Measurements from ENCODE around the gene MYPOP. TPM values are rescaled to one million over a fixed set of nuclear protein-coding genes. Genes with fewer than 3 reads are reported as not detected.
A peak's percentile ranks its signal among the peaks of the same experiment; 100 is the strongest.

The MYPOP gene
- total and polyA plus RNA-seq, 9 of the 15 experiments (the other 6 are each of a cell fraction or from before 2014, with no cell fraction given): 0.32 to 7.6 (median 1.6) TPM

DNA sequence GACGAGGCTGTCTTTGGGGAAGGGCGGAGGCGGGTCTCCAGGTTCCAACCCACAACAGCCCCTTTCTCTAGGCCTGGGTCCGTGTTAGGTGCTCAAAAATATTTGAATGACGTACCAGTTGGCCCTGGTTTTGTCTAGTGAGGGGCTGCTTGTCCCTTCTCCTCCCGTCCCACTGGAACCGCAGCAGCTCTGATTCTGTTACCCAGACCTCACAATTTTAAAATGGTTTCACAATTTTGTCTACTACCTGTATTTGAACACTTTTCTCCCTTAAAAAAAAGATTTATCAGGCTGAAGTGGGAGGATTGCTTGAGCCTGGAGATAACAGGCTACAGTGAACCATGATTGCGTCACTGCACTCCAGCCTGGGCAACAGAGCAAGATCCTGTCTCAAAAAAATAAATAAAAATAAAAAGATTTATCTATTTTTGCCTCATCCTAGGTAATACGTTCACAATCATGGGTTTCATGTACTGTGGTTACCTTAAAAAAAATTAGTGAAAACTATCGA, 15.2 kb downstream of the MYPOP start (continued):
- TF ChIP-seq TSC22D4 (tag; IDR thresholded peaks at IDR 0.05) (no peak), KLF13 (tag; IDR thresholded peaks at IDR 0.05; ENCODE audit: borderline replicate concordance, low read depth) (no peak), SMAD1 (IDR thresholded peaks at IDR 0.05; ENCODE audit: low read depth, low read length, partially characterized antibody) (no peak), ZKSCAN3 (CRISPR knock-in tag; IDR thresholded peaks at IDR 0.05) (no peak), MAFG (tag; conservative IDR thresholded peaks at IDR 0.05) (no peak), DIDO1 (tag; IDR thresholded peaks at IDR 0.05; ENCODE audit: low read depth) (no peak), ZBTB8A (IDR thresholded peaks at IDR 0.05; ENCODE audit: partially characterized antibody) (no peak), MBD2 (IDR thresholded peaks at IDR 0.05; ENCODE audit: borderline replicate concordance, low read depth) (no peak), NRF1 (conservative IDR thresholded peaks at IDR 0.05 in 1 of 2, IDR thresholded peaks at IDR 0.05 in 1 of 2) (no peak), CTBP1 (IDR thresholded peaks at IDR 0.05; ENCODE audit: borderline replicate concordance) (no peak), SLC30A9 (CRISPR knock-in tag; IDR thresholded peaks at IDR 0.05) (no peak), ZNF644 (tag; IDR thresholded peaks at IDR 0.05; ENCODE audit: low read depth) (no peak), ZNF324 (CRISPR knock-in tag; IDR thresholded peaks at IDR 0.05) (no peak), RBM34 (IDR thresholded peaks at IDR 0.05; ENCODE audit: borderline replicate concordance, insufficient read depth, low read length) (no peak), PCBP2 (IDR thresholded peaks at IDR 0.05; ENCODE audit: low read depth, low read length, poor library complexity, severe bottlenecking) (no peak), SAFB (IDR thresholded peaks at IDR 0.05; ENCODE audit: borderline replicate concordance, low read depth, low read length) (no peak), HOXB6 (CRISPR knock-in tag; IDR thresholded peaks at IDR 0.05; ENCODE audit: borderline replicate concordance) (0 out of 2 replicates have a peak, but pooled peaks have one; percentile 1), ZNF830 (CRISPR knock-in tag; IDR thresholded peaks at IDR 0.05) (no peak)
- TF ChIP-seq, protein P1, sequence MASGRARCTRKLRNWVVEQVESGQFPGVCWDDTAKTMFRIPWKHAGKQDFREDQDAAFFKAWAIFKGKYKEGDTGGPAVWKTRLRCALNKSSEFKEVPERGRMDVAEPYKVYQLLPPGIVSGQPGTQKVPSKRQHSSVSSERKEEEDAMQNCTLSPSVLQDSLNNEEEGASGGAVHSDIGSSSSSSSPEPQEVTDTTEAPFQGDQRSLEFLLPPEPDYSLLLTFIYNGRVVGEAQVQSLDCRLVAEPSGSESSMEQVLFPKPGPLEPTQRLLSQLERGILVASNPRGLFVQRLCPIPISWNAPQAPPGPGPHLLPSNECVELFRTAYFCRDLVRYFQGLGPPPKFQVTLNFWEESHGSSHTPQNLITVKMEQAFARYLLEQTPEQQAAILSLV (tag; IDR thresholded peaks at IDR 0.05): peak; percentile 84
- TF ChIP-seq, protein P2, sequence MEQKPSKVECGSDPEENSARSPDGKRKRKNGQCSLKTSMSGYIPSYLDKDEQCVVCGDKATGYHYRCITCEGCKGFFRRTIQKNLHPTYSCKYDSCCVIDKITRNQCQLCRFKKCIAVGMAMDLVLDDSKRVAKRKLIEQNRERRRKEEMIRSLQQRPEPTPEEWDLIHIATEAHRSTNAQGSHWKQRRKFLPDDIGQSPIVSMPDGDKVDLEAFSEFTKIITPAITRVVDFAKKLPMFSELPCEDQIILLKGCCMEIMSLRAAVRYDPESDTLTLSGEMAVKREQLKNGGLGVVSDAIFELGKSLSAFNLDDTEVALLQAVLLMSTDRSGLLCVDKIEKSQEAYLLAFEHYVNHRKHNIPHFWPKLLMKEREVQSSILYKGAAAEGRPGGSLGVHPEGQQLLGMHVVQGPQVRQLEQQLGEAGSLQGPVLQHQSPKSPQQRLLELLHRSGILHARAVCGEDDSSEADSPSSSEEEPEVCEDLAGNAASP (IDR thresholded peaks at IDR 0.05): no peak
- TF ChIP-seq, protein P3, sequence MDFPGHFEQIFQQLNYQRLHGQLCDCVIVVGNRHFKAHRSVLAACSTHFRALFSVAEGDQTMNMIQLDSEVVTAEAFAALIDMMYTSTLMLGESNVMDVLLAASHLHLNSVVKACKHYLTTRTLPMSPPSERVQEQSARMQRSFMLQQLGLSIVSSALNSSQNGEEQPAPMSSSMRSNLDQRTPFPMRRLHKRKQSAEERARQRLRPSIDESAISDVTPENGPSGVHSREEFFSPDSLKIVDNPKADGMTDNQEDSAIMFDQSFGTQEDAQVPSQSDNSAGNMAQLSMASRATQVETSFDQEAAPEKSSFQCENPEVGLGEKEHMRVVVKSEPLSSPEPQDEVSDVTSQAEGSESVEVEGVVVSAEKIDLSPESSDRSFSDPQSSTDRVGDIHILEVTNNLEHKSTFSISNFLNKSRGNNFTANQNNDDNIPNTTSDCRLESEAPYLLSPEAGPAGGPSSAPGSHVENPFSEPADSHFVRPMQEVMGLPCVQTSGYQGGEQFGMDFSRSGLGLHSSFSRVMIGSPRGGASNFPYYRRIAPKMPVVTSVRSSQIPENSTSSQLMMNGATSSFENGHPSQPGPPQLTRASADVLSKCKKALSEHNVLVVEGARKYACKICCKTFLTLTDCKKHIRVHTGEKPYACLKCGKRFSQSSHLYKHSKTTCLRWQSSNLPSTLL (IDR thresholded peaks at IDR 0.05): no peak
- TF ChIP-seq, protein P4, sequence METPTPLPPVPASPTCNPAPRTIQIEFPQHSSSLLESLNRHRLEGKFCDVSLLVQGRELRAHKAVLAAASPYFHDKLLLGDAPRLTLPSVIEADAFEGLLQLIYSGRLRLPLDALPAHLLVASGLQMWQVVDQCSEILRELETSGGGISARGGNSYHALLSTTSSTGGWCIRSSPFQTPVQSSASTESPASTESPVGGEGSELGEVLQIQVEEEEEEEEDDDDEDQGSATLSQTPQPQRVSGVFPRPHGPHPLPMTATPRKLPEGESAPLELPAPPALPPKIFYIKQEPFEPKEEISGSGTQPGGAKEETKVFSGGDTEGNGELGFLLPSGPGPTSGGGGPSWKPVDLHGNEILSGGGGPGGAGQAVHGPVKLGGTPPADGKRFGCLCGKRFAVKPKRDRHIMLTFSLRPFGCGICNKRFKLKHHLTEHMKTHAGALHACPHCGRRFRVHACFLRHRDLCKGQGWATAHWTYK (CRISPR knock-in tag; IDR thresholded peaks at IDR 0.05): no peak
